A673 (cell line): ENCODE results near the gene MTURN.

Experiments
- EZH2 ChIP-seq: fragments of 200-600 bp; sonication (generic); IDR thresholded peaks from 2 replicates; pipeline ENCODE4 v1.6.1; 2017; ENCODE audit warnings: borderline replicate concordance, low read depth, mild to moderate bottlenecking, mixed read lengths, antibody characterized with exemption, low read length; ENCODE audit not compliant: poor library complexity, severe bottlenecking
- TF ChIP-seq, protein P1 (sequence below): fragments of 300-800, 200-600 bp; sonication (generic); conservative IDR thresholded peaks from 2 replicates; pipeline ENCODE4 v1.5.1; 2017; ENCODE audit warnings: low read depth, mild to moderate bottlenecking, antibody characterized with exemption, low read length, moderate library complexity, mixed read lengths

- TF ChIP-seq, protein P1, sequence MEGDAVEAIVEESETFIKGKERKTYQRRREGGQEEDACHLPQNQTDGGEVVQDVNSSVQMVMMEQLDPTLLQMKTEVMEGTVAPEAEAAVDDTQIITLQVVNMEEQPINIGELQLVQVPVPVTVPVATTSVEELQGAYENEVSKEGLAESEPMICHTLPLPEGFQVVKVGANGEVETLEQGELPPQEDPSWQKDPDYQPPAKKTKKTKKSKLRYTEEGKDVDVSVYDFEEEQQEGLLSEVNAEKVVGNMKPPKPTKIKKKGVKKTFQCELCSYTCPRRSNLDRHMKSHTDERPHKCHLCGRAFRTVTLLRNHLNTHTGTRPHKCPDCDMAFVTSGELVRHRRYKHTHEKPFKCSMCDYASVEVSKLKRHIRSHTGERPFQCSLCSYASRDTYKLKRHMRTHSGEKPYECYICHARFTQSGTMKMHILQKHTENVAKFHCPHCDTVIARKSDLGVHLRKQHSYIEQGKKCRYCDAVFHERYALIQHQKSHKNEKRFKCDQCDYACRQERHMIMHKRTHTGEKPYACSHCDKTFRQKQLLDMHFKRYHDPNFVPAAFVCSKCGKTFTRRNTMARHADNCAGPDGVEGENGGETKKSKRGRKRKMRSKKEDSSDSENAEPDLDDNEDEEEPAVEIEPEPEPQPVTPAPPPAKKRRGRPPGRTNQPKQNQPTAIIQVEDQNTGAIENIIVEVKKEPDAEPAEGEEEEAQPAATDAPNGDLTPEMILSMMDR, result no peak
- TF ChIP-seq EZH2, result no peak
Measured at GRCh38 chr7:30157204-30157603, 22.4 kb downstream of the MTURN start.
